NCI-H1417 (cell line): Measurements from ENCODE around the gene NKAIN4.

Source experiments
- DNase-seq, 3 experiments: peaks; one replicate each; lab custom pipeline; 2025; lab: John Stamatoyannopoulos, UW

The NKAIN4 gene

DNA sequence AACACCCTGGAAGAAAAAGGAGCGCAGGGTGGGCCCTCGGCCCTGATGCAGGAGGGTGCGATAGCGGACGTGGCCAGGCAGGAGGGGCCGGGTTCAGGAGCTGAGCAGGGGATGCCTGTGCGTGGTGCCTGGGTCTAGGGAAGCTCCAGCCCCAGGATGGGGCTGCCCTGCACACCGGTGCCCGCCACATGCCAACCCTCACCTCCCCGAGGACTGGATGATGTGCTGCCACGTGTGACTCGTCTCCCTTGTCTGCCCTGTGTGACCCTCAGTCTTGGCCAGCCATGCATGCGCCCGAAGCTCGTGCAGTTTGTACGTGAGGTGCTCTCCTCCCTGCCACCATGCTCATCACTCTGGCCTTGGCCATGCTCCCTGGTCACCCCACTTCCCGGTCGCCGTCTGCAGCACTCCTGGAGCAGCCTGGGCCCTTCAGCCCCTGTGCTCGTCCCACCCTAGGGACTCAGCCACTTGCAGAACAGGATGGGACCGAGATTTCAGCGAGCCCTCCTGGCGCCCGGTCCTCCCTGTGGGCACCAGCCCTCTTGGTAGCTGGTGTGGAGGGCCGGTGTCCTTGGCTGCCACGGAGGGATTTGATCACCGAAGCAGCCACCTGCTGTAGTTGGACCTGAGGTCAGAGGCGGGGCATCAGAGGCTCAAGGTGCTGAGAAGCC is 34.5 kb upstream of the NKAIN4 start:
- DNase-seq = no peak

DNA sequence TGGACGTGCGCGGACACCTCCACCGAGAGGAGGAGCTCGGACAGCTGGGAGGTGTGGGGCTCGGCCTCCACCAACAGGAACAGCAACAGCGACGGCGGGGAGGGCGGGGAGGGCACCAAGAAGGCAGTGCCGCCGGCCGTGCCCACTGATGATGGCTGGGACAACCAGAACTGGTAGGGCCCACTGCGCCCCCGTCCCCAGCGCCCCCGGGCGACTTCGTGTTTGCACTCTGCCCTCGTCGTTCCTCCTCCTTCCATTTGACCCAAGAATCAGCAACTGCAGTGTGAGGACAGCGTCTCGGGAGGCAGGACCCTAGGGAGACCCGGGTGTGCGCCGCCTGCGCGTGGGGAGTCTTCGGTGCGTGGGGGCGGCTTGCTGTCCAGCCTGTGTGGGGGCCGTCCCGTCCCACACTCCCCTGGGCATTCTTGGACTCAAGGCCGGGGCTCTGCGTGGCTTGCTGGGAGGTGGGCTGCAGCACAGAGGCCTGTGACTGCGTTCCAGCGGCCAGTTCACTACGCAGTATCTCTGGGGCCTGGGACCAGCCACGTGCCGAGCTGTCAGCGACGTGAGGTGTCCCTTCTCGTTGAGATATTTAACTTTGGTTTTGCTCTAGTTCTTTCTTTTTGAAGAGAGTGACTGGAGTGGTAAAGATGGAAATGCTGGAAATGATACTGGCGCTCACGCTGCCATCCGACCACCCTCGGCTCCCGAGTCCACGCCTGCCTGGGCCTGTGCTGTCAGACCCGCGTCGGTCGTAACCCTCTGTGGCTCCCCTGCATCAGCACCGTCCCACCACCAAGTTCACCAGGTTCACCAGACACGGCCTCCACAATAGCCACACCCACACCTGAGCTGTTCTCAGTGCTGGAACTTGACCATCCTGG is 33.7 kb upstream of the NKAIN4 start:
- no peak for DNase-seq

DNA sequence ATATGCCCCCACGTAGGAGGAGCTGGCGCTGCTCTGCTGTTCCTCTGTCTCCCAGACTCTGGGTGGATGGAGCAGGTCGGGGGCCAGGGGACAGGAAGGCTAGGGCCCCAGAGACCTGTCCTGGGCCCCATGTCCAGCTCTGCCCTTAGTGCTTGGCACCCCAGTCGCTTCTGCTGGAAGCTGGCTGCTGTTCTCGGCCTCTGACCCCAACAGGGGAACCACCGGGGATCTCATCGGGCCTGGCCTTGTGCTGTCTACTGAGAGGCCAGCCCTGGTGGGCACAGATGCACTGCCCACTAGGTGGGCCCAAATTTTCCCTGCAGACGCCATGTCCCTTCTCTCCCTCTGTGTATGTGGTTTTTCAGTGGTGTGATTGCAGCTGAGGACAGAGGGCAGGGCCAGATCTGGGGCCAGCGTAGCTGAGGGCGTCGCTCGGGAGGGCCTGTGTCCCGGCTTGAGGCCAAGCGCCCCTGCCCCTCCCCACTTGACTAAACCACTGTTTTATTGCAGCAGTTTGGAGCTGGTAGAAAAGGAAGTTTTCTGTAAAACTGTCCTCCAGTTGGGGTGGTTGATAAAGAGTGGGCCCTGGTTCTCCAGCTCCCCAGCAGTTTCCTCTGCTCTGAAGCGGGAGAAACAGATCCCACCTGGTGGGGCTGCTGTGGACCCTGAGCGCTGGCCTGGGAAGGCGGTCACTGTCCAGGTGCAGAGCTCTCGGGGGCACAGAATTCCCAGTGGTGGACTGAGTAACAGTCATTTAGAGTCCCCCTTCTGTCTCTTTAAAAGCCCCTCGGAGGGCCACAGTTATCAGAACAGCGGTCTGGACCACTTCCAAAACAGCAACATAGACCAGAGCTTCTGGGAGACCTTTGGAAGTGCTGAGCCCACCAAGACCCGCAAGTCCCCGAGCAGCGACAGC is 32.8 kb upstream of the NKAIN4 start:
- DNase-seq = no peak

DNA sequence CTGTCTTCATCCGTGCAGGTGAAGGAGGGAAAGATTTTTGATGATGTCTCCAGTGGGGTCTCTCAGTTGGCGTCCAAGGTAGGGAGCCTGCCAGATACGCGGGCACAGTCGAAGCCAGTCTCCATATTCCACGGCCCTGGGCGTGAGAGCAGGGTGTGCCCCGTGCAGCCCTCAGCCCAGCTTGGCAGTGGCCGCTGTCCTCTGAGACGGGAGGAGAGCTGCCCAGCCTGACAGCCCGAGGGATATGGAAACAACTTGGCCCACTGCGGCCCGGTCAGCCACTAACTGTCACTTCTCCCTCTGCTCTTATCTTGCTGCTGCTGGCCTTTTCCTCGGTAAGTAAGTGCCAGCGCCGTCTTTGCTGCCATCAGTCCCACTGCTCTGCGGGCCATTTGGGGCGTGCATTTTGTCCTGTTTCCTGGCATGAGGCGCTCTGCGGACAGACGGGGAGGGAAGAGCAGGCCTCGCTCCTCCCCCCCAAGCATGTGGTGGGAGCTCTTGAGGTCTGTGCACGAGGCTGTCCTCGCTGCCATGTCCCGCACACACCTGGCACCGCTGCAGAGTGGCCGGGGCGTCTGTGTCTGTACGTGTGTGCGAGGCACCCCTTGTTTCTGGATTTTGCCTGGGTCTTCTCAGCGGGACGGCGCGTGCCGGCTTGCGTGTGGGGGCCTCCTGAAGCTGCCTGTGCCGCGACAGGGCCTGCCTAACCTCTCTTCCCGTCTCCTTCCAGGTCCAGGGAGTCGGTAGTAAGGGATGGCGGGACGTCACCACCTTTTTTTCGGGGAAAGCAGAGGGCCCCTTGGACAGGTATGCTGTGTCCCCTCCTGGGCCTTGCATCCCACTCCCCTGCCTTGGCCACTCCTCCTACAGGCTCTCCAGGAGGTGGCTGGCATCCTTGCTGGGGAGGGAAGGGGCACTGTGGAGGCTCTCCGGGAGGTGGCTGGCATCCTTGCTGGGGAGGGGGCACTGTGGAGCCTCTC is 31.7 kb upstream of the NKAIN4 start:
- DNase-seq = no peak

DNA sequence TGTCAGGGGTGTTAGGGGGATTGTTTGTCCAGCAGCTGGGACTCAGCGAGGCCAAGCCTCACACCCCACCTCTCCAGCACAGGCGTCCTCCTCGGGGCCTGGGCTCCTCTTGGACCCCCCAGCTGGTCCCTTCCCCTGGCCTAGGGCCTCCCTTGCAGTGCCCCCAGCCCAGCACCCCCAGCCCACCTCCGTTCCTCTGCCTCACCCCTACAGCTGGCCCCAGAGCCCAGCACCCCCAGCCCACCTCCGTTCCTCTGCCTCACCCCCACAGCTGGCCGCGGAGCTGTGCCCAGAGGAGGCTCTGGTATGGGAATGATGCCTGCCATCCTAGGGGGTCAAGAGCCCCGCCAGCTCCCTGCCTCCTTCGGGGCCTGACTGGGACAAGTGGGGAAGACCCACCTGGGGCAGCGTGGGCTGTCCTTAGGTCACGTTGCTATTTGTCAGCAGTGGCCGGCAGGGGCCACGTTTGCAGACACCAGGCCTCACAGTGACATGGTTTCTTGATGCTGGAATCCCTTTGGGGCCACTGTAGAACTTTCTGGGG is 30.8 kb upstream of the NKAIN4 start:
- no peak for DNase-seq

DNA sequence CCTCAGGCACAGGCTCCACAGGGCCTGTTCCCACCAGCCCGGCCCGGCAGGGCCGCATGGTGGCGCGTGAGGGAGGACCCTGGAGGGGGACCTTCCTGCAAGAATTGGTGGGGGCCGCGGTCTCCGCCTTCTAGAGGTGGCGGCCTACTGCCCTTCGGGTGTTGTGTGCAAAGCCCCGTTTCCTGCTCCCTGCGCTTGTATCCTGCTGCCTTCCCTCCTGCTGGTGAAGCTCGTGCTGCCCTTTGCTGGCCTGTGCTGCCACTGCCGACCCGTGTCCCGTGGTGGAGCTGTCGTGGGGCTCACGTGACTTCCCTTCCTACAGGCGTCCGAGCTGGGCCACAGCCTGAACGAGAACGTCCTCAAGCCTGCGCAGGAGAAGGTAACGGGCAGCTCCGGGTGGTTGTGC is 30.3 kb upstream of the NKAIN4 start:
- no peak for DNase-seq

DNA sequence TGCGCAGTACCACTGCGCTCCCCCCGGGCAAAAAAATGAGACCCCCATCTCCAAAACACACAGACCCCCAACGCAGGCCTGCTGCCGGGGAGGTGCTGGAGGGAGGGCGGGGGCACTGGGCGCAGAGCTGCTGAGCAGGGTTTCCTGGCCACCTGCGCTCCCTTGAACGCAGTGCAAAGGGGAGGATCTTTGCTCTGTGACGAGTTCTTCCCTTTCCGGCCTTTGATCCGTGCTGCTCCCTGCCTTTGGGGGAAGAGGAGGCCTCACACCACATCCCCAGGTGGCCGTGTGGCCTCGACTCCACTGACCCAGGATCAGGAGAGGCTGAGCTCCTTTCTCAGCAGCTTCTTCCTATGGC is 29.8 kb upstream of the NKAIN4 start:
- DNase-seq = no peak

DNA sequence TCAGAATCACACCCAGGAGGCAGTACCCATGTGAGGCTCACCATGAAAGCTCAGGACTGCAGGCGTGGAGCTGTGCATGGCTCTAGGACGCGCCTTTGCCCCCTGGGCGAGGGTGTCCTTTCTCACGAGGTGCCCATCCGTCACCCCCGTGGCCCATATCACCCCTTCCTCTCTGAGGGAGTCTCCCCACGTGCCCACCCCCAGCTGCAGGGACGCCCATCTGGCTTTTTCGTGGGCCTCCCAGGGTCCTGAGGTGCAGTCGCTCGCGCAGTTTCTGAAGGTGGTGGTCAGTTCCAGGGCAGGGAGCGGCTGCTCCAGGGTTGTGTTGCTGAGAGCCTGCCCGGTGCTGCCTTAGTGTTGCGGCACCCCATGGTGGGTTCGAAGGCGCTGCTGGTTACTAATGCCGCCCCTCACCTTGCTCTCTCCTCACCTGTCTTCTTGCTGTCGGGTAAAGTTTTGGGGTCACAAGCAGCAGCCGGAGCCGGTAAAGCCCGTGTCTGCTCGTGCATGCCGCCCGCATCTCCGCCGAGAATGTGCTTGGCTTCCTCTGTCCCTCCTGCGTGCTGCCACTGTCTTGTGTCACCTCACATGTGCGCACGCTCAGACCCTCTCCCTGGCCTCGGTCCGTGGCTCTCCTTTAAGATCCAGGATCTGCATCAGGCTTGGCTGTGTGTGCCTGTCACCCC is 29.3 kb upstream of the NKAIN4 start:
- DNase-seq = no peak

DNA sequence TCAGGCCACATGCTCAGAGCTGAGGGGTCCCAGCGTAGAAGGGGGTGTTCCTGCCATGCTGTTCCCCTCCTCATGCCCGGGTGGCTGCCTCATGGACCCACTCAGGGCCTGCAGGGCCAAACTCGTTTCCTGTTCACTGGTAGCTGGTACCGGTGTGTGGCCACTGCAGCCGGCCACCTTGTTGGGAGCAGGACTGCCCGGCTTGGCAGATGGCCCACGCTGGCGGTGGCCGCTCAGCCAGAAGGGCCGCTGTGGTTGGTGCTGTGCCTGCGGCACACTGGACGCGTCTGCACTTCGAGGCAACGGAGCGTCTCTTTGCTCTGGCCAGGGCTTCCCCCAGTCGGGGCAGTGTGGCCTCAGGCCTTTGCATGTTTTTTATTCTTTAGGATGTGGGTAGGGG is 28.7 kb upstream of the NKAIN4 start:
- no peak for DNase-seq

DNA sequence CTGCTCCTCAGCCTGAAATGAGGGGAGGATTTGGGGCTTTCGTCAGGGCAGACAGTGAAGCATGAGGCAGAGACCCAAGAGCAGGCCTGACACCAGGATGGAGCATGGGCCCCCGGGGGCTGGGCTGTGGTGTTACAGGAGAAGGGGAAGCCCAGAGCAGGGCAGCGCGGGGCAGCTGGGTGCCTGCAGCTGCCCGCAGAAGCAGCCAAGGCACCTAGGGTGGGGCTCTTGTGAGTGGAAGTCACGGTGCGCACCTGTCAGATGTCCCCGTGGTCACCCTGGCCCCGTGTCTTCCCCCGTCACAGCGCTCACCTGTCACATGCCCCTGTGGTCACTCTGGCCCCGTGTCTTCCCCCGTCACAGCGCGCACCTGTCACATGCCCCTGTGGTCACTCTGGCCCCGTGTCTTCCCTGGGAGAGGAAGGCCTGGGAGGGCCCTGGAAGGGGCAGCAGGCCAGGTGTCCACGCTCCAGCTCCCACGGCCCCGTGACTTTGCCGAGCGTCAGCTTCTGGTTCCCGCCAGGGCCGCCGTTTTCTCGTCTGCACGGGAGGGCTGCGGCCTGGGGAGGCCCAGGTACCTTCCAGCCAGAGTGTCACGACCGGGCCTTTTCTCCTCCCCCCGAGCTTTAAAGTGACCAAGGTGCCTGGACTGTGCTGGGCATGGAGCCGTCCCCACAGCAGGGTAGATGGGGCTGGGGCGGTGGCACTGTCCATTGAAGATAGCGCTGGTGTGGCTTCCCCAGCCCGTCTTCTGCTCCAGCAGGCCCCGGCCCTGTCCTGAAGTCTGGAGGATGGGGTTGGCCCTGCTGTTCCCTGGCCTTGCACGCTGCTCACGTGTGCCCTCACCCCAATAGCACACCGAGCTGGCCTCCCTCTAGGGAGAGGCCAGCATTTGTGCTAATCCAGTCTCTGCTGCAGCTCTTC is 27.7 kb upstream of the NKAIN4 start:
- no peak for DNase-seq

DNA sequence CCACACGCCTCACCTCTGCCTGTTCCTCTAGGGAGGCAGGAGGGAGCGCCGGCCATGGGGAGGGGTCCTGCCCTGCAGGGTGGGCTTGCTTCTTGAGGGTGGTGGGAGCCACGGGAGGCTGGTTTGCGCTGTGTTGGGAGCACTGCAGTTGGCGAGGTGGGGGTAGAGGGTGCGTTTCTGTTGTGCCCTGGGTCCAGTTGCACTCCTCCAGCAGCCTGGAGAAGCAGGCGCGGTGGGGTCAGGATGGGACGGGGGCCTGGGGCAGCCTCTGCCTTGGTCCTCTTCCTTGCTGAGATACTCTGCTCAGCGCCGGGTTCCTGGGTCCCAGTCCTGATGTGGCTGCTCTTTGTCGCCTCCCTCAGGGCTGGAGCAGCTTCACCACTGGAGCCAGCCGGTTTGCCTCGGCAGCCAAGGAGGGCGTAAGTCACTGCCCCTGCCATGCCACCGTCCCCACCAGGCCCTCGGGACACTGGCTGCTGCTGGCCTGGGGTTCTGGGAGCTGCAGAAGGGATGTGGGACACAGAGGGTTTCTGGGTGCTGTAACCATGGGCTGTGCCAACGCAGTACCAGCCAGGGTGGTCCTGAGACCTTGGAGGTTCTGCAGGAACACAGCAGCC is 26.8 kb upstream of the NKAIN4 start:
- no peak for DNase-seq

DNA sequence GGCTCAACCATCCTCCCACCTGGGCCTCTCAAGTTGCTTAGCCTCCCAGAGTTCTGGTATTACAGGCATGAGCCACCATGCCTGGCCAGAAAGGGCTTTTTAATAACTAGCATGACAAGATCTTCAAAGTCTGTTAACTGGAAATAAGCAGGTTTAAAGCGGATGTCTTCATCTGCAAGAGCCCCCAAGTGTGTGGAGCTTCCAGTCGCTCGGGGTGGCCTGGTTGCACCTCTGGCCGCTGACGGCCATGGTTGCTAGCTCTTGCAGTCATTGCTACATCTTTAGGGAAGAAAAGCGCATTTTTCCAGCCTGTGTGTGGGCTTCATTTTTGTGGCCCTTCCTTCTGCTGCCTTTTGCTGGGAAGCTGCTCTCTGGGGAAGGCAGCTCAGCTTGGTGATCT is 26.1 kb upstream of the NKAIN4 start:
- DNase-seq = no peak

DNA sequence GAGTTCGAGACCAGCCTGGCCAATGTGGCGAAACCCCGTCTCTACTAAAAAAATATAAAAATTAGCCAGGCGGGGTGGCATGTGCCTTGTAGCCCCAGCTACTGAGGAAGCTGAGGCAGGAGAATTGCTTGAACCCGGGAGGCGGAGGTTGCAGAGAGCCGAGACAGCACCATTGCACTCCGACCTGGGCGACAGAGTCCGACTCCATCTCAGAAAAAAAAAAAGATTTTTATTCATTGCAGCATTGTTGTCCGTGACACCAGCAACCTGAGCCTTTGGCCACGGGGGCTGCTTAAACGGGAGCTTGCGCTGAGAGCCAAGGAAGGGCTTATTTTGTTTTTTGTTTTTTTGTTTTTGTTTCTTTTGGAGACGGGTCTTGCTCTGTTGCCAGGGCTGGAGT is 25.7 kb upstream of the NKAIN4 start:
- DNase-seq = no peak

DNA sequence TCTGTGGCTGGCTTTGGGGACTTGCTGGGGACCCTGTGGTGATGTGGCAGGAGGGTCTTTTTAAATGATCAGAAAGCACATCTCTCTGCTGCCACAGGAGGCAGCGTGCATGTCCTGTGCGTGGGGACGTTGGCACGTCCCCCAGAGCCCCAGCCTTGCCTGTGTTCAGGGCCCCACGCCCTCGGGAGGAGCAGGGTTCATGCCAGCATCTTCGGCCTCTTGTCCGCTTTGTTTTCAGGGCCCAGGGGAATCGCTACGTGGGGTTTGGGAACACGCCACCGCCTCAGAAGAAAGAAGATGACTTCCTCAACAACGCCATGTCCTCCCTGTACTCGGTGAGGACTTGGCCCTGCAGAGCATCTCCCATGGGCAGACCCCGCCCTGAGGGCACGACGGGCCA is 24.4 kb upstream of the NKAIN4 start:
- DNase-seq = no peak

DNA sequence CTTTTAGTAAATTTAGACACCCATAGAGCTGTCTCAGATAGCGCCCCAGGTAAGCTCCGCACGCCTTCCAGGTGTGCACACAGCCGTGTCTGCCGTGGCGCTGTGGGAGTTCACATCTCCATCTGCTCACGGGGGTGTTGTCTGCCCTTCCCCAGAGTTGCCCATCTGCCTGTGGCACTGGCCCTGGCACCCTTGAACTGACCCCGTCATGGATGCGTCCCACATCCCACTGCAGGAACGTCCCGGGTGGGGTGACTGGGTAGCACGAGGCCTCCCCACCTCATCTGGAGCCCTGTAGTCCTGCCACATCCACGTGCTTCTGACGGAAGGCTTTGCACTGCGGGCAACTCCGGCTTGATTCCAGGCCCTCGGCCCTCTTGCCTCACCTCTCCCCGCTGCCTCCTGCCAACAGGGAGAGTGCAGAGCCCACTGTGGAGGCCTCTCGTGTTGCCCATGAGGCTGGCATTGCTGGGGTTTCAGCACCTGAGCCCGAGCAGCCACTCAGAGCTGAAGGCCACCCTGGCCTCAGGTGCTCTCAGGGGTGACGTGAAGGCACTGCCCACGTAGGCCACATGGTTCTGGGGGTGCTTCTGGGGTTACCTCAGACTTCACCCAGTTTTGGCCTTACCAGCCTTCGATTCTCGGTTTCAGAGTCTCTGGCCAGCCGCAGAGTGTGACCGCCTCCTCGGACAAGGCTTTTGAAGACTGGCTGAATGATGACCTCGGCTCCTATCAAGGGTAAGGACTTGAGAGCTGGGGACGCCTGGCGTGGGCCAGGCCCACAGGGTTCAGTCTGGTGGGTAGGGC is 23.4 kb upstream of the NKAIN4 start:
- no peak for DNase-seq

DNA sequence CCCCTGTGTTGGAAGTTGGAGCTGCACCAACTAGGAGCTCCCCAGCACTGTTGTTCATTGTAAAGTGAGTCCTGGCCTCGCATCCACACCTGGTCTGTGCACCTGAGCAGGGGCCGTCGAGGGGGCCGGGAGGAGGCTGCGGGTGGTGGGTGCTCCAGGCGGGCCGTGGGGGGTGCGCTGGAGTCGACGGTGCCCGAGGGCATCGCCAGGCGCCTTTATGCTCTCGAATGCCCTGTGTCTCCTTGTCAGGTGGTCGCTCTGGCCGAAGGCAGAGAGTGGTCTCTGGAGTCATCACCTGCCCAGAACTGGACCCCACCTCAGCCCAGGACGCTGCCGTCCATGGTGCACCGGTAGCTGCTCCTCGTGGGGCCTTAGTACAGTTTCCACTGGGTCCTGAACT is 22.7 kb upstream of the NKAIN4 start:
- DNase-seq = no peak

DNA sequence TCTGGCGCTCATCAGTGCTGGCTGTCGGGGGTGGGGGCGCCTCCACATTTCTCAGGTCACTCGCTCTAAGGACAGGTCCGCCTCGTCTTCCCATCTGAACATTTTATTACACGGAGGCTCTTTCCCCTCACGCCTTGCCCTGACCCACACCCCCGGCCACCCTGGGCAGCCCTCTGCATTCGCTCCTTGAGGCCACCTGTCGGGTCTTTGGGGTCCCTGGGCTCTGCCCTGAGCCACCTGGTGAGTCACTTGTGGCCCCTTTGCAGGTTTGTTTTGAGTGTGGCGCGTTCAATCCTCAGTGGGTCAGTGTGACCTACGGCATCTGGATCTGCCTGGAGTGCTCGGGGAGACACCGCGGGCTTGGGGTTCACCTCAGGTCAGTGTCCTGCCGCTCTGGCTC is 21.6 kb upstream of the NKAIN4 start:
- no peak for DNase-seq
